Activated gamma-delta T cell (primary cell): Measurements from ENCODE around the gene FAF1.

Experiments used
- DNase-seq: peaks from one replicate; lab custom pipeline; 2025; lab: John Stamatoyannopoulos, UW

The FAF1 gene

DNA sequence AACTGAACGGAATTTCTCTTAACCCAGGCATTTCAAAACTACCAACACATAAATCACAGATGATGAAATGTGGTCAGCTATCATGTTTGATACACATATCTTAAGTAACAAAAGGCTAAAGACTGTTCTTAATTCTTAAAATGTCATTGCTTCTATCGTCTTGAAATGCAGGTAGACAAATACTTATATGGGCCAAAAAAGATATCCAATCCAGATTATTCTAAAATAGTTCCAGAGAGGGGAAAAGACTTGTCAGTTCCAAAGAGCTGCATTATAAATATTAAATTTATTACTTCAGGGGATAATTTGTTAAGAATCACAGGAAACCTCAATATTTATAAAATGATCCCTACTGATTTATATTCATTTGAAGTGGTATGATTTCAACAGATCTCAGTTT lies 259.4 kb downstream of the FAF1 start:
- DNase-seq: no peak

DNA sequence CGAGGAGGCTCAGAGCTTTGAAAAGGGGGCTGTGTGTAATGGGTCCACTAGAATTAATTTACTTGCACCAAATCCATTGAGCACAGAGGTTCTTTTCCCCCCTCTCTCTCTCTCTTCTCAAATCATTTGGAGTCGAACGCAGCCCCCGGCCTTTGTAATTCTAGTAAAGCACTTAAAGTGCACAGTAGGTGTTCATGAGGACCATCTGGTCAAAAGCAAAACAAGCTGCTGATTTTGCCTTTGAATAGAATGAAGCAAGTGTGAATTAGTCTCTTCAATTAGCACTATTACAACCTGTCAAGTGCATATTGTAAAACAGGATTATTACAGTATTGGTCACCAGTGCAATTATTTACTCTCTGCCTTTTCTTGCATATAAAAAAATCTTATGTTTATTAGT lies 259.9 kb downstream of the FAF1 start:
- DNase-seq: no peak

- no peak for DNase-seq
Observed at GRCh38 chr1:50699795-50700194, 260.3 kb downstream of the FAF1 start.

GRCh38 chr1:50697440-50698421 lies 262.3 kb downstream of the FAF1 start:
- DNase-seq: no peak

DNA sequence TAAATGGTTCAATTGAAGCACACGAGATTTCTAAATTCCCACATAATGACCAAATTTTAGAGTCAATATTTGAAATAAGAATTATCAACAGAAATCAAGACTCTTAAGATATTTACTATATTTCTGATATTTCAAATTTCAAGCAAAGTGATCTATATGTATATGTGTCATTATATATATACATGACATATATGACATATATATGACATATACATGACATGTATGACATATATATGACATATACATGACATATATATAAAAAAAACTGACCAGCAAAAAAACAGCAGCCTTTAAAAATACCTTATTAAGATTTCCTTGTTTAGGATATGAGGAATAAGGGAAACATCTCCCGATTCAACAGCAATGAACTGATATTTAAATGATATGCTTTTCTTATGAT lies 266.2 kb downstream of the FAF1 start:
- DNase-seq: no peak

DNA sequence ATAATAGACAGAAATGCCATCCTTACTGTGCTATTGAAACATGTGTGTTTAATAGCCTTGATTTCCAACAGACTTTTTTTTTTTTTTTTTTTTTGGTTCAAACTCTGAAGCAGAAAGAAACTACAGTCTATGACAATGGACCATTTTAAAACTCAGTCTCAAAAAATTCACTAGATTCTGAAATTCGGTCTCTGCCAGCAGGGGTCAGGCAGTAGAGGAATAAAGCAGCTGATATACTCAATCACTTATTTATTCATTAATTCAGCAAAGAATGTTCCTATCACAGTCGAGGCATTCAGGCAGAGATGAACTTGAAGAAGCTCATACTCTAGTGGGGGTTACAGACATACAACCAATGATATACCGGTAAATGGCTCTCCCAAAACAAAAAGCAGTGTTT lies 275.9 kb downstream of the FAF1 start:
- no peak for DNase-seq

GRCh38 chr1:50681931-50682330 lies 278.1 kb downstream of the FAF1 start:
- DNase-seq: no peak

GRCh38 chr1:50667710-50668356 lies 292.2 kb downstream of the FAF1 start:
- DNase-seq: no peak

- no peak for DNase-seq
Observed at GRCh38 chr1:50667272-50667671, 292.8 kb downstream of the FAF1 start.

GRCh38 chr1:50666849-50667248 lies 293.2 kb downstream of the FAF1 start:
- no peak for DNase-seq

DNA sequence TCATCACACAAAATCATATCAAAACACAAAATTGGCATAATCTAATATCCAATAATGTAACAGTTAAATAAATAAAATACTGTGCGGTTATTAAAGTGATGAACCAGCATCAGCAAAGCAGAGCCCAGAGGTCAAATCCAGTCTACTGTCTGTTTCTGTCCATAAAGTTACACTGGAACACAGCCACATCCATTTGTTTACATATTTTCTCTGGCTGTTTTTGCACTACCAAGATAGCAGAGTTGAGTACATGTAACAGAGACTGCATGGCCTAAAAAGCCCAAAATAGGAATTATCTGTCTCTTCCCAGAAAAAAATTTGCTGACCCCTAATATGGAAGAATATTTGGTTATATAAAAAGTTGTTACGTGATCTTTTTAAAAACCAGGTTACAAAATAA lies 294.7 kb downstream of the FAF1 start:
- no peak for DNase-seq

GRCh38 chr1:50661626-50662025 lies 298.4 kb downstream of the FAF1 start:
- DNase-seq: no peak

DNA sequence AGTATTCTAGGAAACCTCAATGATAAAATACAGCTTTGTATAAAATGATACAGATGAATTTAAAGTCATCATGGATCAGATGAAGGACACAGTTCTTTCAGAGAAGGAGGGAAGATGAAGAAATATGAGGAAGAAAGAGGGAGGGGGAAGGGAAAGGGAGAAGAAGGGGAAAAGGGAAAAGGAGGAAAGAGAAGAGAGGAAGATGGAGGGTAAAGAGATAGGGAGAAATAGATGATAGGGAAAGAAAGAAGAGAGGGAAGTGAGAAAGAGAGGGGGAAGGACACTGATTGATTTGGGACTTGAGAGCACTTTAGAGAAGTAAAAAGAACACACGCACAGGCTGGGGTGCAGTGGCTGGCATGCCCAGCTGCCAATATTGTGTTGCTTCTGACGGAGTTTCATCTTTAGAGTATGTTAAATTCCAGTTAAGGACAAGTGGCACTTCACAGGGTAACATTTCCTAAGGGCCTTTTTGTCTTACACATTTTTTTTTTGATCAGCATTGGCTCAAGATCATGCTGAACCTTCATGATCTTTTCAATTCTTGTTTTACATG lies 300.9 kb downstream of the FAF1 start:
- no peak for DNase-seq

DNA sequence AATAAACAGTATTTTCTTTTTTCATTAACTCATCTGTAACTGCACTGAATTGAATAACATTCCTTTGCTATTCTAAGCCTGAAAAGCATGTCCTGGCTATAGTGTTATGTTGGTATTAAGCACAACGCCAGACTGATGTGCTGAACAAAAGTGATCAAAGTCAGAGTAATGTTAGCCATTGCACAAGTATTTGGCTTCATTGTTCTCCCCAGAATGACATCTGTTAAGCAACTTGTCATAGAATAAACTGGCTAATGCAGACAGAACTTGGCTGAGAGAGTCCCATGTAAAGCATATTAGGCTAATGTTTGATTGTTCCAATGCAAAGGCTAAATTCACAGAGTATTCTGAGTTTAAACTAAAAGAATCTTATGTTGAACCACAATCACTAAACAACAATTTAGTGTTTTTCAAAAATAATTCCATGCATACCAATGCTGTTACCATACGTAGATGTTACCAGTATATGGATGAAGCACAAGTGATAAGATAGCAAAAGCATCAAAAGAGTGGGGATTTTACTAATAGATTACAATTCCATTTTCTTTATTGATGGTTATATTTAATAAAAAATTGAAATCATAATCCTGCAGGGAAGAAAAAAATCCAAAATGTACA lies 301.5 kb downstream of the FAF1 start:
- no peak for DNase-seq

GRCh38 chr1:50656931-50657330 lies 303.1 kb downstream of the FAF1 start:
- DNase-seq: no peak

DNA sequence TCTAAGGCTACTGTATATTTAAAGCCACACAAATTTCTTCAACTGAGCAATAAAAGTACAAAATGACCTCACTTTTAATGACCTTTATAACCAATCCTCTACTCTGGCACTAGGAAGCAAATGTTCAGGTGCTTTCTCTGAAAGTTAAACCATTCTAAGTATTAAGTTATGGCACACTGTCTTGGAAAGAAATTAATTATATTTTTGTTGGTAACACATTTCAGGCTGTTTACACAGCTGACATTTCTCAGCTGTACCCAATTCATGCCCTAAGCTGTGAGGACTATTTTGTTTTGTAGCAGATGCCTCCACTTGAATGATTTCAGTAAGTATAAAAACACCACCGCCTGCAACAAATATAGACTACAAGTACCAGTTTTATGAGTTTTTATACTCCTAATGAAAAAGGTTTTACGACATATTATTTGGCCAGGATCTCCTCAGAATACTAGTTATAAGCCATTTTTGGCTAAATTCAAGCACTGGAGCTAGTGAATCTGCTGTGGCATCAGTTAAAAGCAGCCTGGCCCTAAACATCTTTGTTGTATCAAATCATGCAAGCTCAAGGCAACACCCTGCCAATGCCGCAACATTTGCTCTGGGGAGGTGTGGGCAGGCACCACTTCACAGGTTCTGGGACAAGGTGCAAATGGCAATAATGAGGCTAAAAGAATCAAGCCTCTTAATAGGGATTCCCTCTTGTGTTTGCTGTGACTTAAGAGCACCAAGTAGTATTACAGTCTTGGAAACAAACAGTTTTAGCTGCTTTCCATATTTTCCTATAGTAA lies 308.4 kb downstream of the FAF1 start:
- no peak for DNase-seq

- no peak for DNase-seq
Observed at GRCh38 chr1:50646526-50646925, 313.5 kb downstream of the FAF1 start.

DNA sequence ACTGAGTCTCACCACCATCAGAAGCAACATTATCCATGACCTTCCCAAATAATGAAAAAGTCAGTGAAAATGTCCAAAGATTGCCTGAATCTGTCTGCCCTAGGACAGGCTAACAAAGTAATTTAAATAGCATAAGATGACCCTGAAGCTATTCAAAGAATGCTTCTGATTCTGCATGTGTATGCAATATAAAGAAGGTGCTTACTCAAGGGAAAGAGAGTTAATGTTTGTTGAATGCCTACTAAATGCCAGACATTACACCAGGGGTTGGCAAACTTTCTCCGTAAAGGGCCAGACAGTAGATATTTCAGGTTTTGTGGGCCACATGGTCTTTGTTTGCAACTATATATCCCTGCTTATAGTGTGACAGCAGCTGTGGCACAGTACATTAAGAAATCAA lies 314.9 kb downstream of the FAF1 start:
- no peak for DNase-seq

DNA sequence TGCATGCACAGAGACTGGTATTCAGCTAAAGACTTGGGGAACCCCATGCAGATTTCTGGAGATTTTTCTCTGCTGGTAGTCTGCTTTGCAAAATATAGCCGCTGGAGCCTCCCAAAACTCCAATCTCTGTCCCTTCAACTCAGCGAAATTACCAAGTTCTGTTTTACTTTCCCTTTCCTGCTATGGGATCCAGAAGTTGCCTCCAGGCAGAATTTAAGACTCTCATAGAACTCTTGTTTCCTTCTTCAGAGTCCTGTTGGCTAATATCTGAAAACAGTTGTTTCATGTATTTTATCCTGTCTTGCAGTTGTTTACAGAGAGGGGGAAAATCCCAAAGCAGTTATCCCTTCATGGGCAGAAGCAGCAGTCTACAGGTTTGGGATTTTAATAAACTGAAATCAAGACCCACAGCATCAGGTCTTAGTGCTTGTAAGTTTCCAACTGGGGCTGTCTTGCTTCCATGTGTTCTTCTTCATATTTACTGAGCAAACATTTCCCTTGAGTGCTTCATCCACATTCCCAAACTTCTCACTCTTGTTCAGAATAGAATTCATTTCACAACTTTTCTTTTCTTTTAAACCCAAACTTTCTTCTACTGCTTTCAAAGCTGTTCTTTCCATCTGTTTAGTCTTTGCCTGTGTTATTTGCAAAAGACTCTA lies 315.5 kb downstream of the FAF1 start:
- no peak for DNase-seq

- no peak for DNase-seq
Observed at GRCh38 chr1:50637460-50637859, 322.6 kb downstream of the FAF1 start.

- DNase-seq: no peak
Observed at GRCh38 chr1:50634251-50634650, 325.8 kb downstream of the FAF1 start.
